GM23338 (cell line): ENCODE data around the gene ANKRD55. TPM values are rescaled to one million over a fixed set of nuclear protein-coding genes. Genes with fewer than 3 reads are reported as not detected.

ENCODE experiments used
- ATAC-seq: fragments of 200-7000 bp; cut with Tn5 transposase; 3 replicates; pipeline ENCODE4 v1.9.1; 2020
- DNase-seq: peaks from one replicate; pipeline ENCODE4 v3.0.0-alpha.2; 2015; ENCODE audit warnings: low spot score
- H2AFZ ChIP-seq: fragments of 200-600 bp; sonication (generic); 2 replicates; pipeline ENCODE4 v1.8.0; 2016; ENCODE audit warnings: antibody characterized with exemption, mild to moderate bottlenecking, moderate library complexity
- H3F3A ChIP-seq: fragments of 200-600 bp; sonication (generic); replicated peaks from 2 replicates; pipeline ENCODE4 v1.8.0; 2017; ENCODE audit warnings: antibody characterized with exemption, mixed run types, low read depth
- H3K27ac ChIP-seq: fragments of 200-600 bp; sonication (generic); 2 replicates; pipeline ENCODE4 v1.6.1; 2016; ENCODE audit warnings: low read depth
- H3K27me3 ChIP-seq: fragments of 200-600 bp; sonication (generic); 2 replicates; pipeline ENCODE4 v1.8.0; 2016; ENCODE audit warnings: mild to moderate bottlenecking, mixed run types, moderate library complexity; ENCODE audit not compliant: insufficient read depth
- H3K36me3 ChIP-seq: fragments of 200-600 bp; sonication (generic); 2 replicates; pipeline ENCODE4 v1.8.0; 2016; ENCODE audit warnings: mild to moderate bottlenecking; ENCODE audit not compliant: insufficient read depth
- H3K4me1 ChIP-seq: fragments of 200-600 bp; sonication (generic); 2 replicates; pipeline ENCODE4 v1.8.0; 2016; ENCODE audit warnings: mild to moderate bottlenecking, moderate library complexity; ENCODE audit not compliant: insufficient read depth
- H3K4me2 ChIP-seq: fragments of 200-600 bp; sonication (generic); 2 replicates; pipeline ENCODE4 v1.7.1; 2017; ENCODE audit warnings: mixed run types
- H3K4me3 ChIP-seq: fragments of 200-600 bp; sonication (generic); 2 replicates; pipeline ENCODE4 v1.6.1; 2016; ENCODE audit warnings: mixed run types
- H3K79me2 ChIP-seq: fragments of 200-600 bp; sonication (generic); replicated peaks from 2 replicates; pipeline ENCODE4 v1.8.0; 2017; ENCODE audit warnings: mild to moderate bottlenecking; ENCODE audit not compliant: insufficient read depth
- H3K9me2 ChIP-seq: fragments of 200-600 bp; sonication (generic); 2 replicates; pipeline ENCODE4 v1.8.0; 2017; ENCODE audit not compliant: insufficient read depth
- H4K20me1 ChIP-seq: fragments of 200-600 bp; sonication (generic); replicated peaks from 2 replicates; pipeline ENCODE4 v1.8.0; 2017; ENCODE audit warnings: mild to moderate bottlenecking; ENCODE audit not compliant: insufficient read depth
- H3K27ac Mint-ChIP-seq: 2 replicates; pipeline ENCODE4 v1.8.0; 2020; ENCODE audit warnings: inconsistent platforms, mild to moderate bottlenecking, moderate library complexity, mixed read lengths
- H3K27me3 Mint-ChIP-seq: 3 replicates; pipeline ENCODE4 v1.8.0; 2022; ENCODE audit warnings: low read depth, mild to moderate bottlenecking, moderate library complexity, mixed read lengths, inconsistent platforms; ENCODE audit not compliant: insufficient read depth, poor library complexity
- H3K36me3 Mint-ChIP-seq: 3 replicates; pipeline ENCODE4 v1.8.0; 2021; ENCODE audit warnings: low read depth, mild to moderate bottlenecking, inconsistent platforms, moderate library complexity, mixed read lengths
- H3K4me1 Mint-ChIP-seq: 3 replicates; pipeline ENCODE4 v1.8.0; 2020; ENCODE audit warnings: mild to moderate bottlenecking, inconsistent platforms, mixed read lengths
- H3K4me3 Mint-ChIP-seq: 3 replicates; pipeline ENCODE4 v1.8.0; 2021; ENCODE audit warnings: moderate library complexity, mild to moderate bottlenecking, inconsistent platforms, mixed read lengths
- H3K9me3 Mint-ChIP-seq: 3 replicates; pipeline ENCODE4 v1.8.0; 2020; ENCODE audit warnings: moderate library complexity, mild to moderate bottlenecking, inconsistent platforms, mixed read lengths
- CREB1 ChIP-seq: fragments of 250-450 bp; sonication (Bioruptor Pico); IDR thresholded peaks from 2 replicates; pipeline ENCODE4 v1.5.0; 2020; ENCODE audit warnings: low read depth, mild to moderate bottlenecking, moderate library complexity
- CTCF ChIP-seq, 2 experiments: fragments of 200-600 bp in 1 of 2; sonication (generic) in 1 of 2; conservative IDR thresholded peaks; 2 replicates each; pipeline versions ENCODE4 v1.5.1 to v1.6.1; 2016 to 2017; ENCODE audit warnings: antibody characterized with exemption in 2 of 2, low read depth in 2 of 2, mild to moderate bottlenecking in 2 of 2, moderate library complexity in 1 of 2
- ETS1 ChIP-seq: IDR thresholded peaks from 2 replicates; pipeline ENCODE4 v1.6.1; 2016; ENCODE audit warnings: antibody characterized with exemption
- EZH2 ChIP-seq: fragments of 200-600 bp; sonication (generic); IDR thresholded peaks from one replicate; pipeline ENCODE4 v1.8.0; 2017; ENCODE audit warnings: antibody characterized with exemption, mild to moderate bottlenecking, low read depth; ENCODE audit not compliant: unreplicated experiment
- EZH2phosphoT487 ChIP-seq: fragments of 200-600 bp; sonication (generic); IDR thresholded peaks from one replicate; pipeline ENCODE4 v1.8.1; 2018; ENCODE audit warnings: antibody characterized with exemption; ENCODE audit not compliant: unreplicated experiment
- JUNB ChIP-seq: IDR thresholded peaks from one replicate; pipeline ENCODE4 v1.6.1; 2016; ENCODE audit warnings: antibody characterized with exemption; ENCODE audit not compliant: unreplicated experiment
- NANOG ChIP-seq: IDR thresholded peaks from 2 replicates; pipeline ENCODE4 v1.6.1; 2016; ENCODE audit warnings: antibody characterized with exemption, borderline replicate concordance
- POLR2AphosphoS5 ChIP-seq: IDR thresholded peaks from 2 replicates; pipeline ENCODE4 v1.6.1; 2016; ENCODE audit warnings: antibody characterized with exemption, low read depth
- REST ChIP-seq: IDR thresholded peaks from one replicate; pipeline ENCODE4 v1.6.1; 2018; ENCODE audit warnings: antibody characterized with exemption; ENCODE audit not compliant: unreplicated experiment
- STAT1 ChIP-seq: IDR thresholded peaks from one replicate; pipeline ENCODE4 v1.6.1; 2016; ENCODE audit warnings: antibody characterized with exemption; ENCODE audit not compliant: unreplicated experiment
- ZNF114 ChIP-seq: fragments of 250-450 bp; sonication (Bioruptor Pico); IDR thresholded peaks from 2 replicates; pipeline ENCODE4 v1.5.0; 2020; ENCODE audit warnings: mild to moderate bottlenecking, moderate library complexity
- ZNF331 ChIP-seq: fragments of 250-450 bp; sonication (Bioruptor Pico); IDR thresholded peaks from 2 replicates; pipeline ENCODE4 v1.5.0; 2020; ENCODE audit warnings: low read depth, mild to moderate bottlenecking, moderate library complexity
- ZNF462 ChIP-seq: fragments of 250-450 bp; sonication (Bioruptor Pico); IDR thresholded peaks from 2 replicates; pipeline ENCODE4 v1.5.0; 2020; ENCODE audit warnings: mild to moderate bottlenecking, moderate library complexity
- polyA plus RNA-seq: library from polyadenylated mRNA; unstranded; fragments of >200 nt; fragmentation: Nextera tagmentation; extraction: Ambion mirVana; gene quantifications from 2 replicates; pipeline ENCODE4 v1.2.1, GENCODE V29; 2016
- total RNA-seq: library from RNA; depleted of rRNA; stranded (reverse); fragments of >200 nt; shearing (Covaris generic); gene quantifications from 2 replicates; pipeline ENCODE4 v1.2.3, GENCODE V29; 2014

The ANKRD55 gene
- total and polyA plus RNA-seq, 2 experiments from 2014 or later: not detected

- no peaks in the 10 kb centered on the region for H4K20me1 ChIP-seq
- ATAC-seq: no peak
- Mint-ChIP-seq H3K27me3 (no peaks in the 10 kb centered on the region), H3K4me3 (no peak overlapping the region), H3K9me3 (peaks cover 32% of the 10 kb centered on the region), H3K27ac (no peak overlapping the region), H3K4me1 (no peaks in the 10 kb centered on the region), H3K36me3 (peaks cover 10% of the 10 kb centered on the region; the same call in 2 of the 3 replicates)
- H3K36me3 ChIP-seq: no peaks in the 10 kb centered on the region
- H3K4me2 ChIP-seq: no peak overlapping the region
- no peak overlapping the region for H2AFZ ChIP-seq
- TF ChIP-seq ZNF114 (CRISPR knock-in tag) (no peak), EZH2 (no peak), ETS1 (no peak), STAT1 (no peak), ZNF462 (CRISPR knock-in tag) (no peak), EZH2phosphoT487 (no peak), POLR2AphosphoS5 (no peak), ZNF331 (CRISPR knock-in tag) (no peak), CREB1 (no peak), CTCF (conservative IDR thresholded peaks at IDR 0.05; ENCODE audit: low read depth in 2 of 2) (no peak), NANOG (no peak), REST (no peak), JUNB (no peak)
- H3K79me2 ChIP-seq: no peaks in the 10 kb centered on the region
- no peak overlapping the region for H3K4me3 ChIP-seq
- no peak overlapping the region for H3K27ac ChIP-seq
- H3K27me3 ChIP-seq: no peaks in the 10 kb centered on the region
- no peaks in the 10 kb centered on the region for H3F3A ChIP-seq
- H3K9me2 ChIP-seq: peaks cover 13% of the 10 kb centered on the region
- no peaks in the 10 kb centered on the region for H3K4me1 ChIP-seq
- DNase-seq: no peak
Observed at GRCh38 chr5:56245481-56245880, 12.4 kb upstream of the ANKRD55 start.
